GM12878 (cell line): ENCODE data around the gene ATP7A. TPM values are rescaled to one million over a fixed set of nuclear protein-coding genes. Genes with fewer than 3 reads are reported as not detected.

Experiments
- ATAC-seq: fragments of 200-7000 bp; cut with Tn5 transposase; 3 replicates; pipeline ENCODE4 v1.9.1; 2020; ENCODE audit warnings: mild to moderate bottlenecking, moderate library complexity
- BruUV-seq: library from RNA; stranded (reverse); fragments of 400-500 nt; replicated peaks from 2 replicates; lab custom pipeline; 2021; lab: Mats Ljungman, UMichigan
- CTCF ChIA-PET: fragments of 300-600 bp; sonication (Branson Sonifier 250); formaldehyde crosslinking; extraction: SDS; loops from one replicate; lab custom pipeline; 2021; ENCODE audit warnings: inconsistent platforms; lab: Yijun Ruan, JAX
- POLR2A ChIA-PET: fragments of 350-600 bp; formaldehyde crosslinking; extraction: SDS; loops from one replicate; lab custom pipeline; 2021; ENCODE audit warnings: inconsistent platforms; lab: Charles Lee
- RAD21 ChIA-PET: fragments of 300-600 bp; sonication (Branson Sonifier 250); formaldehyde crosslinking; loops from one replicate; lab custom pipeline; 2023; ENCODE audit warnings: antibody characterized with exemption; ENCODE audit not compliant: unreplicated experiment; lab: Charles Lee
- SMC1A ChIA-PET: fragments of 300-600 bp; sonication (Branson Sonifier 250); formaldehyde crosslinking; loops from one replicate; lab custom pipeline; 2023; ENCODE audit not compliant: unreplicated experiment, uncharacterized antibody; lab: Charles Lee
- DNase-seq: peaks from one replicate; pipeline ENCODE4 v3.0.0-alpha.2; 2011; ENCODE audit warnings: low read depth, low spot score
- FAIRE-seq: peaks from 3 replicates; lab custom pipeline; 2011; peaks lifted over from hg19 to GRCh38; lab: Jason Lieb, UNC
- H2AFZ ChIP-seq: 2 replicates; pipeline ENCODE4 v1.6.0; 2011; ENCODE audit warnings: low read depth, low read length, control low read depth; ENCODE audit not compliant: control insufficient read depth
- H3K27ac ChIP-seq: 2 replicates; pipeline ENCODE4 v1.5.1; 2011; ENCODE audit warnings: control low read depth; ENCODE audit not compliant: control insufficient read depth, insufficient read depth
- H3K27me3 ChIP-seq, 2 experiments: replicated peaks in 1 of 2; 2 replicates each; pipeline versions ENCODE4 v1.6.0 to v1.6.1; 2011; ENCODE audit warnings: low read length in 1 of 2; ENCODE audit not compliant: control insufficient read depth in 2 of 2, insufficient read depth in 2 of 2
- H3K36me3 ChIP-seq, 2 experiments: 2 replicates each; pipeline ENCODE4 v1.5.1; 2011; ENCODE audit warnings: low read length in 1 of 2; ENCODE audit not compliant: control insufficient read depth in 2 of 2, insufficient read depth in 2 of 2
- H3K4me1 ChIP-seq: 2 replicates; pipeline ENCODE4 v1.6.1; 2011; ENCODE audit warnings: mild to moderate bottlenecking, low read length, moderate library complexity, mixed read lengths; ENCODE audit not compliant: control insufficient read depth, insufficient read depth
- H3K4me2 ChIP-seq: 2 replicates; pipeline ENCODE4 v1.6.0; 2011; ENCODE audit warnings: control low read depth; ENCODE audit not compliant: control insufficient read depth, insufficient read depth
- H3K4me3 ChIP-seq: fragments of 200-600 bp; sonication (generic); 2 replicates; pipeline ENCODE4 v1.5.1; 2016
- H3K79me2 ChIP-seq: 2 replicates; pipeline ENCODE4 v1.6.0; 2011; ENCODE audit warnings: low read length; ENCODE audit not compliant: control insufficient read depth, insufficient read depth
- H3K9ac ChIP-seq: 2 replicates; pipeline ENCODE4 v1.8.0; 2011; ENCODE audit warnings: low read length, control low read depth, mixed read lengths; ENCODE audit not compliant: control insufficient read depth, insufficient read depth
- H3K9me3 ChIP-seq: replicated peaks from 3 replicates; pipeline ENCODE4 v1.5.1; 2011; ENCODE audit warnings: mild to moderate bottlenecking, low read length; ENCODE audit not compliant: control insufficient read depth, insufficient read depth
- H4K20me1 ChIP-seq: 2 replicates; pipeline ENCODE4 v1.6.0; 2011; ENCODE audit not compliant: control insufficient read depth, insufficient read depth
- FOXK2 ChIP-seq: fragments of 450-650 bp; IDR thresholded peaks from 2 replicates; pipeline ENCODE4 v1.6.1; 2017; ENCODE audit warnings: mild to moderate bottlenecking, moderate library complexity
- GABPA ChIP-seq: IDR thresholded peaks from 2 replicates; pipeline ENCODE4 v1.6.1; 2014; ENCODE audit warnings: antibody characterized with exemption, low read depth, mild to moderate bottlenecking, inconsistent platforms
- HCFC1 ChIP-seq: fragments of 150-350 bp; IDR thresholded peaks from 2 replicates; pipeline ENCODE4 v1.6.1; 2014; ENCODE audit warnings: low read length
- KDM1A ChIP-seq: fragments of 200-600 bp; sonication (generic); IDR thresholded peaks from 2 replicates; pipeline ENCODE4 v1.6.1; 2016; ENCODE audit warnings: borderline replicate concordance
- SREBF2 ChIP-seq: IDR thresholded peaks from 2 replicates; pipeline ENCODE4 v1.6.1; 2012; ENCODE audit warnings: mild to moderate bottlenecking, low read length
- YBX1 ChIP-seq: fragments of 450-650 bp; IDR thresholded peaks from 2 replicates; pipeline ENCODE4 v1.6.1; 2016; ENCODE audit warnings: antibody characterized with exemption
- WGBS: methylation state at CpG from one replicate; pipeline ENCODE4 v1.1.6; 2016; ENCODE audit warnings: low lambda C conversion rate; ENCODE audit not compliant: insufficient replicate concordance, insufficient coverage; ENCODE audit errors: missing lambda C conversion rate; 5-methylcytosine and 5-hydroxymethylcytosine counted together
- in situ Hi-C: fragments of 300-500 bp; cut with MboI; formaldehyde crosslinking; loops from 9 replicates; pipeline ENCODE4 v1.14.3; 2018; ENCODE audit warnings: mixed read lengths
- intact Hi-C: fragments of 100-400 bp; cut with micrococcal nuclease; formaldehyde crosslinking; loops from one replicate; pipeline ENCODE4 v1.14.2; 2022; ENCODE audit not compliant: unreplicated experiment
- polyA plus RNA-seq, 11 experiments: library from polyadenylated mRNA; depleted of rRNA in 4 of 11; unstranded in 6 of 11; stranded (reverse) in 5 of 11; fragments of >200 nt; fragmentation: Nextera tagmentation in 4 of 11; fragmentation: Illumina TruSeq in 1 of 11; extraction: Ambion mirVana in 4 of 11; extraction: Trizol in 1 of 11; gene quantifications; 1 replicate in 1 of 11; 2 replicates in 10 of 11; pipeline versions ENCODE4 v1.2.1 to v1.2.3, GENCODE V29; 2011 to 2016; ENCODE audit warnings: inconsistent platforms in 2 of 11, missing spikeins in 2 of 11, low read depth in 1 of 11
- total RNA-seq, 4 experiments: library from RNA; depleted of rRNA in 3 of 4; stranded (reverse); fragments of >200 nt in 3 of 4; fragmentation: Illumina TruSeq in 1 of 4; extraction: Trizol in 1 of 4; gene quantifications; 2 replicates each; pipeline versions ENCODE4 v1.2.1 to v1.2.3, GENCODE V29; 2013 to 2021
- TF ChIP-seq, protein P1 (sequence below): fragments of 450-650 bp; IDR thresholded peaks from 2 replicates; pipeline ENCODE4 v1.6.1; 2018; ENCODE audit warnings: mild to moderate bottlenecking, low read depth, moderate library complexity; ENCODE audit not compliant: partially characterized antibody

The ATP7A gene
- total and polyA plus RNA-seq, 10 of the 15 experiments (the other 5 are each of a cell fraction or from before 2014, with no cell fraction given): 2.5 to 12.0 (median 7.6) TPM

DNA sequence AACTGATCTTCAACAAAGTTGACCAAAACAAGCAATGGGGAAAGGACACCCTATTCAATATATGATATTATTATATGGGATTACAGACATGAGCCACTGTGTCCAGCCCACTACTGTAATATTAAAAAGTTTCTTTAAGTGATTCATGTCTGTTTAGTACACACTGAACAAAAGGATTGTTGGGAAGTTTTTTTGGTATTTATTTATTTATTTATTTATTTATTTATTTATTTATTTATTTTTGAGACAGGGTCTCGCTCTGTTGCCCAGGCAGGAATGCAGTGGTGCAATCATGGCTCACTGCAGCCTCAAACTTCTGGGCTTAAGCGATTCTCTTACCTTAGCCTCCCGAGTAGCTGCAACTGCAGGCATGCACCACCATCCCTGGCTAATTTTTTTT is 117.3 kb downstream of the ATP7A start:
- no peak for ATAC-seq
- no peak for DNase-seq
- ChIA-PET RAD21 (interaction anchor here (2.3 kb wide), 1 partner anchor 128 kb away, joined by 11 read pairs; the partner anchor contains the start of gene COX7B), CTCF (interaction anchor here (0.9 to 4.3 kb wide), 3 partner anchors 21 to 128 kb away, joined by 3 to 12 read pairs (median 4); partner anchors contain the start of gene ATP7A), POLR2A (no interaction called here), SMC1A (no interaction called here)
- Histone ChIP-seq H3K4me2 (no peak overlapping the region), H2AFZ (no peak overlapping the region), H3K9ac (no peak overlapping the region), H3K4me3 (no peak overlapping the region), H3K36me3 (no peaks in the 10 kb centered on the region), H3K4me1 (no peaks in the 10 kb centered on the region), H4K20me1 (no peaks in the 10 kb centered on the region), H3K9me3 (no peaks in the 10 kb centered on the region), H3K79me2 (no peaks in the 10 kb centered on the region), H3K27me3 (no peaks in the 10 kb centered on the region), H3K27ac (no peak overlapping the region)
- WGBS: 52% methylated on average over 3 of the region's 3 CpGs
- BruUV-seq: no TSS peak
- in situ Hi-C loops (loop anchor here (10.0 kb wide), 2 partner anchors 123 to 1473 kb away; no protein-coding TSS in a partner anchor), intact Hi-C loops (loop anchor here (5.0 kb wide), 1 partner anchor 350 kb away; no protein-coding TSS in a partner anchor)
- TF ChIP-seq YBX1: no peak
- TF ChIP-seq FOXK2: no peak
- no peak for TF ChIP-seq GABPA
- no peak for TF ChIP-seq SREBF2
- no peak for TF ChIP-seq HCFC1
- TF ChIP-seq, protein P1, sequence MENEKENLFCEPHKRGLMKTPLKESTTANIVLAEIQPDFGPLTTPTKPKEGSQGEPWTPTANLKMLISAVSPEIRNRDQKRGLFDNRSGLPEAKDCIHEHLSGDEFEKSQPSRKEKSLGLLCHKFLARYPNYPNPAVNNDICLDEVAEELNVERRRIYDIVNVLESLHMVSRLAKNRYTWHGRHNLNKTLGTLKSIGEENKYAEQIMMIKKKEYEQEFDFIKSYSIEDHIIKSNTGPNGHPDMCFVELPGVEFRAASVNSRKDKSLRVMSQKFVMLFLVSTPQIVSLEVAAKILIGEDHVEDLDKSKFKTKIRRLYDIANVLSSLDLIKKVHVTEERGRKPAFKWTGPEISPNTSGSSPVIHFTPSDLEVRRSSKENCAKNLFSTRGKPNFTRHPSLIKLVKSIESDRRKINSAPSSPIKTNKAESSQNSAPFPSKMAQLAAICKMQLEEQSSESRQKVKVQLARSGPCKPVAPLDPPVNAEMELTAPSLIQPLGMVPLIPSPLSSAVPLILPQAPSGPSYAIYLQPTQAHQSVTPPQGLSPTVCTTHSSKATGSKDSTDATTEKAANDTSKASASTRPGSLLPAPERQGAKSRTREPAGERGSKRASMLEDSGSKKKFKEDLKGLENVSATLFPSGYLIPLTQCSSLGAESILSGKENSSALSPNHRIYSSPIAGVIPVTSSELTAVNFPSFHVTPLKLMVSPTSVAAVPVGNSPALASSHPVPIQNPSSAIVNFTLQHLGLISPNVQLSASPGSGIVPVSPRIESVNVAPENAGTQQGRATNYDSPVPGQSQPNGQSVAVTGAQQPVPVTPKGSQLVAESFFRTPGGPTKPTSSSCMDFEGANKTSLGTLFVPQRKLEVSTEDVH: no peak
- no peak for TF ChIP-seq KDM1A
- no peak for FAIRE-seq
